Measurements from ENCODE around the gene SFI1. TPM values are rescaled to one million over a fixed set of nuclear protein-coding genes. Genes with fewer than 3 reads are reported as not detected.
"Not testable (repeated sequence)": the region's sequence is repeated elsewhere in the genome, so short reads cannot be mapped to it uniquely, and the experiment has no call there.

The SFI1 gene
- total RNA-seq, 2 donors from 2014 or later, result 42.0 to 52.6 TPM

DNA sequence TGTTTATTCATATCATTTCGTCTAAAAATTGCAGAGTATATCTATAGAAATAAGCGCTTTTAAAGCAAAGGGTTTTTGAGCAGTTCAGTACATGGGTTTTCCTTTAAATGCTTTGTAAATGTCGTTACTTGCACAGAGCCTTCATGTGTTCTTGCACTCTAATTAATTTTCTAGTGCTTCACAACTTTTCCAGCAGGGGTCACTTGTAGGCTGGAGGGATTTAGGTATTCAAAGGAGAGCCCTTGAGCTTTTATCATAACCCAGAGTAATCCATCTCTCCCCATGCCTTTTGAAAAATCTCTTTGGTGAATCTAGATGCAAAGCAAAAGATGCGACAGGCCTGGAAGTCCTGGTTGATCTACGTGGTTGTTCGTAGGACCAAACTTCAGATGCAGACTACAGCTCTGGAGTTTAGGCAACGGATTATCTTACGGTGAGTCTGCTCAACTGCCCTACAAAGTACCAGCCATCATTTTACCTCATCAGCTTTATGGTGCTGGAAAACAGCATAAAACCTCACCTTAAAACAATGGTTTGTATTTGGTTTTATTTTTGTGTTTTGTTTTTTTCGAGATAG, 60.4 kb downstream of the SFI1 start:
- Mint-ChIP-seq H3K27me3 (ENCODE audit: insufficient read depth) (no peaks in the 10 kb centered on the region), H3K9me3 (no peaks in the 10 kb centered on the region), H3K4me1 (peaks cover 2% of the 10 kb centered on the region), H3K4me3 (no peak overlapping the region), H3K36me3 (ENCODE audit: low read depth) (no peaks in the 10 kb centered on the region), H3K27ac (no peak overlapping the region)
- 81 to 82% methylated on average over 3 to 8 of the region's 9 CpGs for WGBS, 2 experiments (ENCODE audit: insufficient coverage in 1 of 2, insufficient read length in 1 of 2)
- H3K9ac ChIP-seq (ENCODE audit: extremely low read depth, low read length, poor library complexity, severe bottlenecking), result no peak overlapping the region
- H3K9me3 ChIP-seq (ENCODE audit: control insufficient read depth, low read length), result no peaks in the 10 kb centered on the region
- no peak overlapping the region for H3K4me3 ChIP-seq (ENCODE audit: low read length)
- H3K36me3 ChIP-seq (ENCODE audit: control insufficient read depth, insufficient read depth, low read length), result no peaks in the 10 kb centered on the region
- TF ChIP-seq, protein P1, sequence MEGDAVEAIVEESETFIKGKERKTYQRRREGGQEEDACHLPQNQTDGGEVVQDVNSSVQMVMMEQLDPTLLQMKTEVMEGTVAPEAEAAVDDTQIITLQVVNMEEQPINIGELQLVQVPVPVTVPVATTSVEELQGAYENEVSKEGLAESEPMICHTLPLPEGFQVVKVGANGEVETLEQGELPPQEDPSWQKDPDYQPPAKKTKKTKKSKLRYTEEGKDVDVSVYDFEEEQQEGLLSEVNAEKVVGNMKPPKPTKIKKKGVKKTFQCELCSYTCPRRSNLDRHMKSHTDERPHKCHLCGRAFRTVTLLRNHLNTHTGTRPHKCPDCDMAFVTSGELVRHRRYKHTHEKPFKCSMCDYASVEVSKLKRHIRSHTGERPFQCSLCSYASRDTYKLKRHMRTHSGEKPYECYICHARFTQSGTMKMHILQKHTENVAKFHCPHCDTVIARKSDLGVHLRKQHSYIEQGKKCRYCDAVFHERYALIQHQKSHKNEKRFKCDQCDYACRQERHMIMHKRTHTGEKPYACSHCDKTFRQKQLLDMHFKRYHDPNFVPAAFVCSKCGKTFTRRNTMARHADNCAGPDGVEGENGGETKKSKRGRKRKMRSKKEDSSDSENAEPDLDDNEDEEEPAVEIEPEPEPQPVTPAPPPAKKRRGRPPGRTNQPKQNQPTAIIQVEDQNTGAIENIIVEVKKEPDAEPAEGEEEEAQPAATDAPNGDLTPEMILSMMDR (conservative IDR thresholded peaks at IDR 0.05), result peak; percentile 75
- no peak for DNase-seq
- H3K27me3 ChIP-seq (ENCODE audit: control insufficient read depth, insufficient read depth, low read length, poor library complexity, severe bottlenecking), result no peaks in the 10 kb centered on the region
- H3K27ac ChIP-seq (ENCODE audit: low read depth, low read length), result no peak overlapping the region
- H3K4me1 ChIP-seq (ENCODE audit: control insufficient read depth, insufficient read depth, low read length), result no peaks in the 10 kb centered on the region

DNA sequence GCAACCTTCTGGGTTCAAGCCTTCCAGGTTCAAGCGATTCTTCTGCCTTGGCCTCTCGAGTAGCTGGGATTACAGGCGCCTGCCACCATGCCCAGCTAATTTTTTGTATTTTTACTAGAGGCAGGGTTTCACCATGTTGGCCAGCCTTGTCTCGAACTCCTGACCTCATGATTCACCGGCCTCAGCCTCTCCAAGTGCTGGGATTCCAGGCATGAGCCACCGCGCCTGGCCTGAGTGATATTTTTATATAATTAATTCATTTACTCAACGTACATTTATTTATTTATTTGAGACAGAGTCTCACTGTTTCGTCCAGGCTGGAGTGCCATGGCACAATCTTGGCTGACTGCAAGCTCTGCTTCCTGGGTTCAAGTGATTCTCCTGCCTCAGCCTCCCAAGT, 62.2 kb downstream of the SFI1 start:
- H3K9me3 ChIP-seq (ENCODE audit: control insufficient read depth, low read length); H3K9me3 Mint-ChIP-seq; H3K27me3 ChIP-seq (ENCODE audit: control insufficient read depth, insufficient read depth, low read length, poor library complexity, severe bottlenecking); H3K27ac ChIP-seq (ENCODE audit: low read depth, low read length); H3K4me1 Mint-ChIP-seq; H3K36me3 Mint-ChIP-seq (ENCODE audit: low read depth); H3K4me1 ChIP-seq (ENCODE audit: control insufficient read depth, insufficient read depth, low read length); H3K4me3 Mint-ChIP-seq; H3K27me3 Mint-ChIP-seq (ENCODE audit: insufficient read depth); H3K4me3 ChIP-seq (ENCODE audit: low read length); H3K9ac ChIP-seq (ENCODE audit: extremely low read depth, low read length, poor library complexity, severe bottlenecking); H3K36me3 ChIP-seq (ENCODE audit: control insufficient read depth, insufficient read depth, low read length); H3K27ac Mint-ChIP-seq; DNase-seq: not testable (repeated sequence)
- 84 to 93% methylated on average over 5 to 7 of the region's 9 CpGs for WGBS, 2 experiments (ENCODE audit: insufficient coverage in 1 of 2, insufficient read length in 1 of 2)

DNA sequence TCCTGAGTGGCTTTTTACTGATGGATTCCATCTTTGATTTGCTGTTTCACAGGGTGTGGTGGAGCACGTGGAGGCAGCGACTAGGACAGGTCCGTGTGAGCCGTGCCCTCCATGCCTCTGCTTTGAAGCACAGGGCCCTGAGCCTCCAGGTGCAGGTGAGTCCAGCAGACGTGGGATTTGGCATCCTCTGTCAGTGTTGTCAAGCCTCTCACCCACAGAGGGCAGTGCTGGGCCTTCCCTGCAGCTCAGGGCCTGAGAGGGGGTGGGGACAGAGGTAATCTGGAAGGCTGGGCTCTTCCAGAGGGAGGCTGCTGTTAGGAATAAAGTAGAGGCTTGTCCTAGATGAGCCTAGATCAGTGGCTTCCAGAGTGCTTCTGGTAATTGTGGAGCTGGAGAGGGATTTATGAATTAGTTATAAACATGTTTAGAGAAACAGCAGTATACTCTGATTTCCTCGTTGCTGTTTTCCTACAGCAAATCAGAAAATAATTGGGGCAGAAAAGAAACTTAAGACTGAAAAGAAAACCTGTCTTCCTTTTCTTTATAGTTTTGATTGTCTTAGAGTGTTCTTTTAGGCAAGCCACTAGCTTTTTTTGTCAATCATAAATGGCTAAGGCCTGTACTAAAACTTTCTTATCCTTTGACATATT, 65.0 kb downstream of the SFI1 start:
- Histone ChIP-seq H3K9me3 (ENCODE audit: control insufficient read depth, low read length) (no peaks in the 10 kb centered on the region), H3K36me3 (ENCODE audit: control insufficient read depth, insufficient read depth, low read length) (no peaks in the 10 kb centered on the region), H3K4me3 (ENCODE audit: low read length) (no peak overlapping the region), H3K27me3 (ENCODE audit: control insufficient read depth, insufficient read depth, low read length, poor library complexity, severe bottlenecking) (no peaks in the 10 kb centered on the region), H3K9ac (ENCODE audit: extremely low read depth, low read length, poor library complexity, severe bottlenecking) (no peak overlapping the region), H3K27ac (ENCODE audit: low read depth, low read length) (no peak overlapping the region), H3K4me1 (ENCODE audit: control insufficient read depth, insufficient read depth, low read length) (no peaks in the 10 kb centered on the region)
- Mint-ChIP-seq H3K4me3 (no peak overlapping the region), H3K4me1 (peaks cover 2% of the 10 kb centered on the region), H3K27me3 (ENCODE audit: insufficient read depth) (no peaks in the 10 kb centered on the region), H3K27ac (no peak overlapping the region), H3K9me3 (no peaks in the 10 kb centered on the region), H3K36me3 (ENCODE audit: low read depth) (peaks cover 7% of the 10 kb centered on the region)
- peak; percentile 96 for DNase-seq
- TF ChIP-seq, protein P1 (conservative IDR thresholded peaks at IDR 0.05), result peak; percentile 89
- 37 to 40% methylated on average over 6 of the region's 6 CpGs for WGBS, 2 experiments (ENCODE audit: insufficient coverage in 1 of 2, insufficient read length in 1 of 2)
